IMR-90 (cell line): Measurements from ENCODE around the gene TEX101. TPM values are rescaled to one million over a fixed set of nuclear protein-coding genes. Genes with fewer than 3 reads are reported as not detected.

Experiments used
- ATAC-seq: fragments of 200-7000 bp; cut with Tn5 transposase; 2 replicates; pipeline ENCODE4 v1.9.1; 2020; ENCODE audit warnings: low read depth, mild to moderate bottlenecking, moderate library complexity
- BruUV-seq: library from RNA; stranded (reverse); fragments of 400-500 nt; replicated peaks from 2 replicates; lab custom pipeline; 2021; lab: Mats Ljungman, UMichigan
- CTCF ChIA-PET: fragments of 300-600 bp; formaldehyde crosslinking; extraction: SDS; loops from one replicate; lab custom pipeline; 2021; ENCODE audit warnings: antibody characterized with exemption; lab: Yijun Ruan, JAX
- POLR2A ChIA-PET: fragments of 300-600 bp; sonication (Branson Sonifier 250); formaldehyde crosslinking; loops from one replicate; lab custom pipeline; 2022; ENCODE audit warnings: antibody characterized with exemption; ENCODE audit not compliant: unreplicated experiment; lab: Charles Lee
- DNase-seq: peaks from one replicate; pipeline ENCODE4 v3.0.0; 2013
- H2AFZ ChIP-seq: replicated peaks from 2 replicates; pipeline ENCODE3; 2013; ENCODE audit warnings: low read length, mild to moderate bottlenecking; ENCODE audit not compliant: poor library complexity
- H2AK5ac ChIP-seq: 2 replicates; pipeline ENCODE4 v1.6.1; 2013; ENCODE audit warnings: low read depth, low read length, inconsistent platforms
- H2AK9ac ChIP-seq: replicated peaks from 2 replicates; pipeline ENCODE3; 2013; ENCODE audit warnings: mild to moderate bottlenecking, low read depth, low read length, moderate library complexity; ENCODE audit not compliant: poor library complexity
- H2BK120ac ChIP-seq: 2 replicates; pipeline ENCODE4 v1.6.1; 2013; ENCODE audit warnings: low read depth, low read length, inconsistent platforms
- H2BK15ac ChIP-seq: 3 replicates; pipeline ENCODE4 v1.6.1; 2013; ENCODE audit warnings: low read depth, low read length, inconsistent platforms
- H2BK20ac ChIP-seq: 2 replicates; pipeline ENCODE4 v1.6.1; 2013; ENCODE audit warnings: low read depth, mild to moderate bottlenecking, inconsistent platforms, low read length, moderate library complexity
- H2BK5ac ChIP-seq: 2 replicates; pipeline ENCODE4 v1.6.1; 2013; ENCODE audit warnings: mild to moderate bottlenecking, low read depth, low read length, inconsistent platforms; ENCODE audit not compliant: poor library complexity, severe bottlenecking
- H3K14ac ChIP-seq: replicated peaks from 2 replicates; pipeline ENCODE4 v1.6.1; 2013; ENCODE audit warnings: low read depth, low read length, inconsistent platforms
- H3K18ac ChIP-seq: 2 replicates; pipeline ENCODE4 v1.6.1; 2013; ENCODE audit warnings: low read depth, low read length, control low read depth
- H3K23ac ChIP-seq: 2 replicates; pipeline ENCODE4 v1.6.1; 2013; ENCODE audit warnings: low read depth, low read length, inconsistent platforms
- H3K27ac ChIP-seq: 2 replicates; pipeline ENCODE4 v1.5.1; 2013; ENCODE audit warnings: mild to moderate bottlenecking, control low read depth, low read length; ENCODE audit not compliant: insufficient read depth
- H3K27me3 ChIP-seq: 2 replicates; pipeline ENCODE4 v1.6.1; 2013; ENCODE audit warnings: low read length; ENCODE audit not compliant: control insufficient read depth, insufficient read depth
- H3K36me3 ChIP-seq: 2 replicates; pipeline ENCODE4 v1.6.1; 2013; ENCODE audit warnings: low read length, mixed read lengths; ENCODE audit not compliant: control insufficient read depth, insufficient read depth
- H3K4ac ChIP-seq: 2 replicates; pipeline ENCODE4 v1.6.1; 2013; ENCODE audit warnings: low read depth, low read length, inconsistent platforms
- H3K4me1 ChIP-seq: 2 replicates; pipeline ENCODE4 v1.6.1; 2013; ENCODE audit warnings: low read length, mixed read lengths; ENCODE audit not compliant: control insufficient read depth, insufficient read depth
- H3K4me2 ChIP-seq: 2 replicates; pipeline ENCODE4 v1.6.1; 2013; ENCODE audit warnings: low read depth, mild to moderate bottlenecking, control low read depth, low read length, moderate library complexity
- H3K4me3 ChIP-seq: 2 replicates; pipeline ENCODE4 v1.5.1; 2013; ENCODE audit warnings: low read depth, mild to moderate bottlenecking, control low read depth, low read length, moderate library complexity; ENCODE audit not compliant: insufficient read depth
- H3K56ac ChIP-seq: 2 replicates; pipeline ENCODE4 v1.6.1; 2013; ENCODE audit warnings: low read length, inconsistent platforms; ENCODE audit not compliant: insufficient read depth; ENCODE audit errors: extremely low read depth
- H3K79me1 ChIP-seq, 2 experiments: 2 replicates each; pipeline ENCODE4 v1.6.1; 2013; ENCODE audit warnings: low read length in 2 of 2, inconsistent platforms in 1 of 2, low read depth in 1 of 2
- H3K9ac ChIP-seq: 2 replicates; pipeline ENCODE4 v1.6.1; 2013; ENCODE audit warnings: low read depth, low read length, control low read depth
- H3K9me1 ChIP-seq: 2 replicates; pipeline ENCODE4 v1.6.1; 2013; ENCODE audit warnings: low read length, inconsistent platforms; ENCODE audit not compliant: insufficient read depth
- H3K9me3 ChIP-seq: 2 replicates; pipeline ENCODE4 v1.6.1; 2013; ENCODE audit warnings: low read length; ENCODE audit not compliant: control insufficient read depth, insufficient read depth
- H4K20me1 ChIP-seq: 2 replicates; pipeline ENCODE4 v1.6.1; 2013; ENCODE audit warnings: low read length, inconsistent platforms; ENCODE audit not compliant: insufficient read depth
- H4K5ac ChIP-seq: 2 replicates; pipeline ENCODE4 v1.6.1; 2013; ENCODE audit warnings: mild to moderate bottlenecking, low read depth, low read length, control low read depth
- H4K8ac ChIP-seq, 2 experiments: 2 replicates each; pipeline ENCODE4 v1.6.1; 2013; ENCODE audit warnings: low read depth in 2 of 2, low read length in 2 of 2, control low read depth in 1 of 2, inconsistent platforms in 1 of 2
- H4K91ac ChIP-seq: 2 replicates; pipeline ENCODE4 v1.6.1; 2013; ENCODE audit warnings: low read depth, low read length, inconsistent platforms; ENCODE audit not compliant: insufficient read depth
- BHLHE40 ChIP-seq: fragments of 150-350 bp; IDR thresholded peaks from 2 replicates; pipeline ENCODE4 v1.6.1; 2016; ENCODE audit warnings: mild to moderate bottlenecking, low read depth, low read length
- CEBPB ChIP-seq: IDR thresholded peaks from 2 replicates; pipeline ENCODE4 v1.6.1; 2012; ENCODE audit warnings: low read depth, low read length, improper control_type of control experiment
- CHD1 ChIP-seq: IDR thresholded peaks from 2 replicates; pipeline ENCODE4 v1.6.1; 2012; ENCODE audit warnings: low read depth, low read length, improper control_type of control experiment
- FOS ChIP-seq: fragments of 150-350 bp; IDR thresholded peaks from 2 replicates; pipeline ENCODE4 v1.6.1; 2016; ENCODE audit warnings: low read depth, low read length
- MAFK ChIP-seq: IDR thresholded peaks from 2 replicates; pipeline ENCODE4 v1.6.1; 2012; ENCODE audit warnings: low read depth, low read length, improper control_type of control experiment
- MAZ ChIP-seq: IDR thresholded peaks from 2 replicates; pipeline ENCODE4 v1.6.1; 2012; ENCODE audit warnings: low read depth, mild to moderate bottlenecking, low read length, improper control_type of control experiment, moderate library complexity, borderline replicate concordance
- MXI1 ChIP-seq: IDR thresholded peaks from 2 replicates; pipeline ENCODE4 v1.6.1; 2012; ENCODE audit warnings: low read depth, mild to moderate bottlenecking, low read length, moderate library complexity, borderline replicate concordance
- NFE2L2 ChIP-seq: fragments of 150-350 bp; IDR thresholded peaks from 2 replicates; pipeline ENCODE4 v1.6.1; 2016; ENCODE audit warnings: low read depth, mild to moderate bottlenecking, low read length
- POLR2A ChIP-seq: IDR thresholded peaks from 2 replicates; pipeline ENCODE4 v1.6.1; 2012; ENCODE audit warnings: mild to moderate bottlenecking, low read depth, low read length
- RAD21 ChIP-seq: IDR thresholded peaks from 2 replicates; pipeline ENCODE4 v1.6.1; 2012; ENCODE audit warnings: low read length, improper control_type of control experiment
- RCOR1 ChIP-seq: IDR thresholded peaks from 2 replicates; pipeline ENCODE4 v1.6.1; 2012; ENCODE audit warnings: mild to moderate bottlenecking, low read length, improper control_type of control experiment; ENCODE audit not compliant: insufficient replicate concordance
- RFX5 ChIP-seq: IDR thresholded peaks from 2 replicates; pipeline ENCODE4 v1.8.0; 2012; ENCODE audit warnings: low read depth, mild to moderate bottlenecking, low read length, moderate library complexity
- SMC3 ChIP-seq: fragments of 150-350 bp; IDR thresholded peaks from 2 replicates; pipeline ENCODE4 v1.6.1; 2016; ENCODE audit warnings: low read depth, mild to moderate bottlenecking, antibody characterized with exemption, low read length, moderate library complexity
- WGBS, 2 experiments: methylation state at CpG; one replicate each; pipeline versions ENCODE4 v1.1.5 to v1.1.7; 2013; ENCODE audit warnings: missing lambda C conversion rate in 2 of 2; ENCODE audit not compliant: insufficient read length in 1 of 2; ENCODE audit errors: extremely low coverage in 2 of 2; 5-methylcytosine and 5-hydroxymethylcytosine counted together
- dilution Hi-C: fragments of 300-500 bp; cut with HindIII; formaldehyde crosslinking; loops from one replicate; pipeline ENCODE4 v1.14.3; 2018; ENCODE audit warnings: low sequenced_read_pairs; ENCODE audit not compliant: unreplicated experiment
- in situ Hi-C: fragments of 300-500 bp; cut with MboI; formaldehyde crosslinking; loops from 3 replicates; pipeline ENCODE4 v1.14.3; 2019; ENCODE audit warnings: low sequenced_read_pairs, inconsistent platforms, mixed read lengths
- intact Hi-C: fragments of 100-400 bp; cut with micrococcal nuclease; formaldehyde crosslinking; loops from 2 replicates; pipeline ENCODE4 v1.10.0; 2022
- polyA plus RNA-seq, 3 experiments: library from polyadenylated mRNA; depleted of rRNA; stranded (reverse); fragments of >200 nt; gene quantifications; 2 replicates each; pipeline ENCODE4 v1.2.3, GENCODE V29; 2012; ENCODE audit warnings: low replicate concordance in 1 of 3
- total RNA-seq: library from RNA; depleted of rRNA; stranded (reverse); fragments of >200 nt; gene quantifications from 2 replicates; pipeline ENCODE4 v1.2.3, GENCODE V29; 2012
- TF ChIP-seq, protein P1 (sequence below): conservative IDR thresholded peaks from 2 replicates; pipeline ENCODE4 v1.5.1; 2012; ENCODE audit warnings: mild to moderate bottlenecking, low read depth, low read length, improper control_type of control experiment
- TF ChIP-seq, protein P2 (sequence below): fragments of 150-350 bp; IDR thresholded peaks from 2 replicates; pipeline ENCODE4 v1.6.1; 2016; ENCODE audit warnings: low read depth, mild to moderate bottlenecking, low read length, moderate library complexity, borderline replicate concordance
- TF ChIP-seq, protein P3 (sequence below): fragments of 150-350 bp; IDR thresholded peaks from 2 replicates; pipeline ENCODE4 v1.6.1; 2017; ENCODE audit warnings: mild to moderate bottlenecking, antibody characterized with exemption, low read length, low read depth

TEX101 gene
- total and polyA plus RNA-seq, 2 of the 4 experiments (the other 2 are of a cell fraction): not detected

DNA sequence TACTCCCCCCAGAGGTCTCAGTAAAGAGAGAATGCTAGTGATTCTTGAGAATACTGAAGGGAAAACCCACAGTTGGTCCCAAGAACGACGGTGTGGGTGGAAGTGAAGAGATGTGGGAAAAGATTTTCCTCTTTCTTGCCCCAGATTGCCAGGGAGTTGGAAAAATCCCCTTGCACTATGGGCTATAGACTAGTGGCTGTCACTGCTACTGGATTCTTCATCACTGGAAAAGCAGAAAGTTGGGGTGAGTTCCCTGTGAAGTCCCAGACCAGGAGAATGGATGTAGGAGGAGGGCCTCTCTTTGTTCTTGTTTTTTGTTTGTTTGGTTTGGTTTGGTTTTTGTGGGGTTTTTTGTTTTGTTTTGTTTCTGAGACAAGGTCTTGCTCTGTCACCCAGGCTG lies 39.3 kb downstream of the TEX101 start:
- H3K9me3 ChIP-seq: peaks cover 6% of the 10 kb centered on the region
- no peak overlapping the region for H3K4ac ChIP-seq
- no peak overlapping the region for H4K8ac ChIP-seq
- no peak overlapping the region for H3K14ac ChIP-seq
- no peak overlapping the region for H3K4me2 ChIP-seq
- no peak for DNase-seq
- H4K5ac ChIP-seq: no peak overlapping the region
- H3K36me3 ChIP-seq: no peaks in the 10 kb centered on the region
- H2AK9ac ChIP-seq: no peak overlapping the region
- H2BK15ac ChIP-seq: no peak overlapping the region
- H3K9ac ChIP-seq: no peak overlapping the region
- 0 out of 2 replicates have a peak, but pooled peaks cover 2% of the 10 kb centered on the region for H3K4me1 ChIP-seq
- TF ChIP-seq SMC3 (no peak), BHLHE40 (no peak), POLR2A (no peak), CEBPB (no peak), FOS (no peak), RCOR1 (no peak), CHD1 (no peak), MXI1 (no peak), MAZ (no peak), MAFK (no peak), NFE2L2 (no peak), RFX5 (no peak), RAD21 (no peak)
- TF ChIP-seq, protein P1, sequence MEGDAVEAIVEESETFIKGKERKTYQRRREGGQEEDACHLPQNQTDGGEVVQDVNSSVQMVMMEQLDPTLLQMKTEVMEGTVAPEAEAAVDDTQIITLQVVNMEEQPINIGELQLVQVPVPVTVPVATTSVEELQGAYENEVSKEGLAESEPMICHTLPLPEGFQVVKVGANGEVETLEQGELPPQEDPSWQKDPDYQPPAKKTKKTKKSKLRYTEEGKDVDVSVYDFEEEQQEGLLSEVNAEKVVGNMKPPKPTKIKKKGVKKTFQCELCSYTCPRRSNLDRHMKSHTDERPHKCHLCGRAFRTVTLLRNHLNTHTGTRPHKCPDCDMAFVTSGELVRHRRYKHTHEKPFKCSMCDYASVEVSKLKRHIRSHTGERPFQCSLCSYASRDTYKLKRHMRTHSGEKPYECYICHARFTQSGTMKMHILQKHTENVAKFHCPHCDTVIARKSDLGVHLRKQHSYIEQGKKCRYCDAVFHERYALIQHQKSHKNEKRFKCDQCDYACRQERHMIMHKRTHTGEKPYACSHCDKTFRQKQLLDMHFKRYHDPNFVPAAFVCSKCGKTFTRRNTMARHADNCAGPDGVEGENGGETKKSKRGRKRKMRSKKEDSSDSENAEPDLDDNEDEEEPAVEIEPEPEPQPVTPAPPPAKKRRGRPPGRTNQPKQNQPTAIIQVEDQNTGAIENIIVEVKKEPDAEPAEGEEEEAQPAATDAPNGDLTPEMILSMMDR: no peak
- TF ChIP-seq, protein P2, sequence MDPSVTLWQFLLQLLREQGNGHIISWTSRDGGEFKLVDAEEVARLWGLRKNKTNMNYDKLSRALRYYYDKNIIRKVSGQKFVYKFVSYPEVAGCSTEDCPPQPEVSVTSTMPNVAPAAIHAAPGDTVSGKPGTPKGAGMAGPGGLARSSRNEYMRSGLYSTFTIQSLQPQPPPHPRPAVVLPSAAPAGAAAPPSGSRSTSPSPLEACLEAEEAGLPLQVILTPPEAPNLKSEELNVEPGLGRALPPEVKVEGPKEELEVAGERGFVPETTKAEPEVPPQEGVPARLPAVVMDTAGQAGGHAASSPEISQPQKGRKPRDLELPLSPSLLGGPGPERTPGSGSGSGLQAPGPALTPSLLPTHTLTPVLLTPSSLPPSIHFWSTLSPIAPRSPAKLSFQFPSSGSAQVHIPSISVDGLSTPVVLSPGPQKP: no peak
- TF ChIP-seq, protein P3, sequence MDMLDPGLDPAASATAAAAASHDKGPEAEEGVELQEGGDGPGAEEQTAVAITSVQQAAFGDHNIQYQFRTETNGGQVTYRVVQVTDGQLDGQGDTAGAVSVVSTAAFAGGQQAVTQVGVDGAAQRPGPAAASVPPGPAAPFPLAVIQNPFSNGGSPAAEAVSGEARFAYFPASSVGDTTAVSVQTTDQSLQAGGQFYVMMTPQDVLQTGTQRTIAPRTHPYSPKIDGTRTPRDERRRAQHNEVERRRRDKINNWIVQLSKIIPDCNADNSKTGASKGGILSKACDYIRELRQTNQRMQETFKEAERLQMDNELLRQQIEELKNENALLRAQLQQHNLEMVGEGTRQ: no peak
- no peak overlapping the region for H2BK120ac ChIP-seq
- ChIA-PET CTCF (no interaction called here), POLR2A (no interaction called here)
- H3K18ac ChIP-seq: no peak overlapping the region
- no peak overlapping the region for H3K23ac ChIP-seq
- H2BK20ac ChIP-seq: no peak overlapping the region
- H3K79me1 ChIP-seq: no peaks in the 10 kb centered on the region
- H2AFZ ChIP-seq: no peak overlapping the region
- H4K91ac ChIP-seq: no peak overlapping the region
- H3K9me1 ChIP-seq: no peaks in the 10 kb centered on the region
- no TSS peak for BruUV-seq
- dilution Hi-C loops: no loop called here
- H3K27me3 ChIP-seq: no peaks in the 10 kb centered on the region; the same call in 1 of the 2 replicates
- no peak for ATAC-seq
- no peak overlapping the region for H3K56ac ChIP-seq
- intact Hi-C loops: no loop called here
- H3K27ac ChIP-seq: no peak overlapping the region
- in situ Hi-C loops: no loop called here
- WGBS, 2 experiments: 90% methylated on average over 2 of the region's 2 CpGs; no CpG with 5 or more reads in 1 of the 2 experiments
- H2AK5ac ChIP-seq: no peak overlapping the region
- H3K4me3 ChIP-seq: no peak overlapping the region
- H2BK5ac ChIP-seq: no peak overlapping the region
- H4K20me1 ChIP-seq: no peaks in the 10 kb centered on the region
